IPS-18c (cell line): Measurements from ENCODE around the gene AGR2.
"Not testable (repeated sequence)": the region's sequence is repeated elsewhere in the genome, so short reads cannot be mapped to it uniquely, and the experiment has no call there.

ENCODE experiments used
- H3K4me3 ChIP-seq: 2 replicates; pipeline ENCODE4 v1.7.0; 2013; ENCODE audit warnings: low read depth, mild to moderate bottlenecking, low read length, moderate library complexity; ENCODE audit not compliant: insufficient read depth
- H3K9me3 ChIP-seq: one replicate; pipeline ENCODE4 v1.6.1; 2013; ENCODE audit warnings: mild to moderate bottlenecking, low read length, moderate library complexity; ENCODE audit not compliant: control insufficient read depth, insufficient read depth

Gene AGR2

GRCh38 chr7:16787127-16787526, 17.7 kb downstream of the AGR2 start:
- H3K4me3 ChIP-seq, result no peak overlapping the region
- no peaks in the 10 kb centered on the region for H3K9me3 ChIP-seq

GRCh38 chr7:16786257-16786656, 18.5 kb downstream of the AGR2 start:
- H3K9me3 ChIP-seq, result no peaks in the 10 kb centered on the region
- H3K4me3 ChIP-seq, result no peak overlapping the region

- no peaks in the 10 kb centered on the region for H3K9me3 ChIP-seq
- H3K4me3 ChIP-seq, result no peak overlapping the region
Observed at GRCh38 chr7:16785846-16786245, 19.0 kb downstream of the AGR2 start.

DNA sequence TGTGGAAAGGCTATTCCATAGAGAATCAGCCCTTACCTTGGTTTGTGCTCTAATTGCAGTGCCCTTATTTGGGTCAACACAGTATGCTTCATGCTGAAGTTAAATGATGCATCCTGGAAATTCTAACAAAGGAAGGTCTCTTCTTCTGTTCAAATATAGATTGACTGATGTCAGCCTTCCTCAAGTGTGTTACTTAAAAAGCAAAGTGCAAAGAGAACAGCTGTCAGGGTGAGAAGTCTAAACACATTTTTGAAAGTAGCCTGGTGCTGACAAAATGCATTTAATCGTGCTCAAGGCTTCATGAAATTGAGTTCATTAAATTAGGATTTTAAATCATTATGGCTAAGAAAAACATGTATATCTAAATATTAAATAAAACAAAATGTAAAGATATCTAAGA, 19.5 kb downstream of the AGR2 start:
- no peak overlapping the region for H3K4me3 ChIP-seq

DNA sequence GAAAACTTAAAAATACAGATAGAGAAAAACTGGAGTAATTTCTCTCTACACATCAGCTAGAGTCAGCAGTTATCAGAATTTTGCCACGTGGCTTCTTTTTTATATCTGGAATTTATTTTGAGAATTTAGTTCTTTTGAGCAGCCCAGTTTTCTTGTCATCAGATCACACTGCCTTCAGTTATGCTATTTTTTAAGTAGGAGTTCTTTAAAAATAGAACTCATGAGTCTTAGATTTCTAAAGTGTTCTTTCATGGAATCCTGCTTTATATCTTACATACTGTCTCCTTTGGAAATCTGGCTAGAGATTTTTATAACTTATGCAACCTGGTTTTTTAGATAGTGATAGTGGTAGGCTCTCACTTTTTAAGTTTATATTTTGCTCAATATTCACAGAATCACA, 24.2 kb downstream of the AGR2 start:
- H3K4me3 ChIP-seq, result no peak overlapping the region

More for the DNA sequence above, 19.5 kb downstream of the AGR2 start:
- no peaks in the 10 kb centered on the region for H3K9me3 ChIP-seq

GRCh38 chr7:16779051-16779450, 25.7 kb downstream of the AGR2 start:
- H3K4me3 ChIP-seq, result no peak overlapping the region
- no peaks in the 10 kb centered on the region for H3K9me3 ChIP-seq

More for the DNA sequence above, 24.2 kb downstream of the AGR2 start:
- no peaks in the 10 kb centered on the region for H3K9me3 ChIP-seq

DNA sequence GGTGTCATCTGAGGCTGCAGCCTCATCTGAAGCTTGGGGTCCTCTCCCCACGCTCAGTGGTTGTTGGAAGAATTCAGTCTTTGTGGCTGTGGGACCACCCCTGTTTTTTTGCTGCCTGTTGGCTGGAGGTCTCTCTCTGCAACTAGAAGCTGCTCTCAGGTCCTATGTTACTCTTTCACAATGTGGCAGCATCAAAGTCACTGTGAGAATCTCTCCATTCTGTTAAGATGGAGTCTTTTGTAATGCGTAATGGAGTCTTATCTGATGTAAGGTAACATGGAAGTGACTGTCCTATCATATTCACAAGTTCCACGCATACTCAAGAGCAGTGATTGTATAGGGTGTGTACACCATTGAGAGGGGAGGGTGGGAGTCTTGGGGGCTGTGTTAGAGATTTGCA, 26.3 kb downstream of the AGR2 start:
- Histone ChIP-seq H3K4me3 (no peak overlapping the region), H3K9me3 (no peaks in the 10 kb centered on the region)

DNA sequence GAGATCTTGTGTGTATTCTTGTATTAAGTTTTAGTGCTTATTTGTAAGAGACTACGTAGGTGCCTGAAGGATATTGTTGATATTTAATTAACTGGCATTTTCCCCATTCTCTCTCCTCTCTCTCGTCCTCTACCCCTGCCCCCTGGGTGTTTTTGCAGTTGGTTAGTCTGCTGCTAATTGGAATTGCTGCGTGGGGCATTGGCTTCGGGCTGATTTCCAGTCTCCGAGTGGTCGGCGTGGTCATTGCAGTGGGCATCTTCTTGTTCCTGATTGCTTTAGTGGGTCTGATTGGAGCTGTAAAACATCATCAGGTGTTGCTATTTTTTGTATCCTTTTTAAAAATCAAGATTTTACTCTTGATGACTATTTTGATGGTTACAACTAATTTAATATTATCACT, 28.7 kb downstream of the AGR2 start:
- H3K9me3 ChIP-seq, result no peaks in the 10 kb centered on the region
- no peak overlapping the region for H3K4me3 ChIP-seq

- Histone ChIP-seq H3K9me3 (no peaks in the 10 kb centered on the region), H3K4me3 (no peak overlapping the region)
Observed at GRCh38 chr7:16774986-16775385, 29.8 kb downstream of the AGR2 start.

DNA sequence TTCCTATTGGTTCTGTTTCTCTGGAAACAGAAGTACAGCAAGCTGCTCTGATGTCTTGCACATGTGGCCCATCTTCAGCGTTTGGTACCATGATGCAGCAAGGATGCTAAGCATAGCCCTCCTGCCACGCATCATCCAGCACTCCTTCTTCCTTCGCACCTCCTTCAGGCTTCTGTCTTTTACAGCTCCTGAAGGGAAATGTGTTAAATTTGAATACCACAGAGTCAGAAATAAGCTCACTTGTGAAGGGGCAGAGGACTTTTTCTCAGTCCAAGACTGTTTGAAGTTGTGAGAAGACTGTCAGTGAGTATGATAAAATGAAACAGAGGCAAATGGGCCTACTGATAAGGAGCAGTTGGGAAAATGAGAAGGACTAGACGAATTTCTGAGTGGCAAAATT, 30.5 kb downstream of the AGR2 start:
- H3K4me3 ChIP-seq, result no peak overlapping the region
- no peaks in the 10 kb centered on the region for H3K9me3 ChIP-seq

- Histone ChIP-seq H3K4me3 (no peak overlapping the region), H3K9me3 (no peaks in the 10 kb centered on the region)
Observed at GRCh38 chr7:16773884-16774283, 30.9 kb downstream of the AGR2 start.

DNA sequence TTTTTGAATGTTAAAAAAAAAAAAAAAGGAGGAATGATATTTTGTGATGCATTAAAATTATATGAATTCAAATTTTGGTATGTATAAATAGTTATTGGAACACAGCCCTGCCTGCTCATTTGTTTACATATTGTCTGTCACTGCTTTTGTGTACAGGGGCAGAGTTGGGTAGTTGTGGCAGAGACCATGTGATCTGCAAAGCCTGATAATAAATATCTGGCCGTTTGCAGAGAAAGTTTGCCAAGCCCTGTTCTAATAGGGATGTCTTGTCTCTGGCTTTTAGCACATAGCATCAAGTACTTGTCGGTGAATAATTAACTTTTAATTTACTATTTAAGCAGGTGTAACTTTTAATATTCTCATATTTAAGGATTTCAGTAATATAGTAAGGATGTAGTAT, 31.5 kb downstream of the AGR2 start:
- Histone ChIP-seq H3K9me3 (no peaks in the 10 kb centered on the region), H3K4me3 (no peak overlapping the region)

- no peak overlapping the region for H3K4me3 ChIP-seq
Observed at GRCh38 chr7:16770657-16771329, 34.0 kb downstream of the AGR2 start.

DNA sequence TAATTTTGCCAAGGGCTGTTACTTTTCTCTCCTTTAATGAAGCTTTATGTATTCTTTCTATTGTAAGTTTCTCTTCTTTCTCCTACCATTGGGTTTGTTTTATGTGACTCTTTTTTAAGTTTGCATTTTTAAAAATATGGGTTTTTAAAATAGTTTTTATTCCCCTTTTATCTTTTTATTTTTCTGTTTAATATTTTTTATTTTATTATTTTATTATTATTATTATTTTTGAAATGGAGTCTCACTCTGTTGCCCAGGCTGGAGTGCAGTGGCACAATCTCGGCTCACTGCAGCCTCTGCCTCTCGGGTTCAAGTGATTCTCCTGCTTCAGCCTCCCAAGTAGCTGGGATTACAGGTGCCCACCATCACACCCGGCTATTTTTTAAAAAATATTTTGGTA, 34.8 kb downstream of the AGR2 start:
- not testable (repeated sequence) for H3K4me3 ChIP-seq, H3K9me3 ChIP-seq

More at GRCh38 chr7:16770657-16771329, 34.0 kb downstream of the AGR2 start:
- H3K9me3 ChIP-seq, result no peaks in the 10 kb centered on the region

DNA sequence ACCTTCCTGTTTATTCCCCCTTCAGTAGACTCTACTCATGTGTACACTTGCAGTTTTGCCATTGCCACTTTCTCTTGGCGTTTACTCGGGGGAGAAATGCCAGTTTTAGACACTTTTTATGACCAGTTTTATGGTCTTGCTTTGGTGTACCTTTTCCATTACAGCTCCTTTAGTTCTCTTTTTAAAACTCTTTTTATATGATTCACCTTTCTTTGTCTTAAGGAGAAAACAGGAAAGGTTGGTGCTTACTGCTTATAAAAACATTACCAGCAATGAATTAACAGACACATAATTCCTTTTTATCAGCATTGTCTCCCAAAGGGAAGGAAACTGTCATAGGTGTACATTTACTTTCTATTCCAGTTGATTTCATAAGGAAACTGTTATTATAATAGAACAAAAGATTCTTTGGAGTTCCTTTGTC, 39.4 kb downstream of the AGR2 start:
- Histone ChIP-seq H3K9me3 (no peaks in the 10 kb centered on the region), H3K4me3 (no peak overlapping the region)

GRCh38 chr7:16764942-16765341, 39.9 kb downstream of the AGR2 start:
- Histone ChIP-seq H3K9me3 (no peaks in the 10 kb centered on the region), H3K4me3 (no peak overlapping the region)

GRCh38 chr7:16762177-16762576, 42.6 kb downstream of the AGR2 start:
- Histone ChIP-seq H3K9me3 (no peaks in the 10 kb centered on the region), H3K4me3 (no peak overlapping the region)

GRCh38 chr7:16759840-16760239, 45.0 kb downstream of the AGR2 start:
- no peaks in the 10 kb centered on the region for H3K9me3 ChIP-seq
- H3K4me3 ChIP-seq, result no peak overlapping the region
